SU-DHL-6 (cell line): ENCODE measurements around the gene PSMB3.
"Not testable (repeated sequence)": the region's sequence is repeated elsewhere in the genome, so short reads cannot be mapped to it uniquely, and the experiment has no call there.

Experiments
- H2AFZ ChIP-seq: fragments of 200-600 bp; sonication (generic); 2 replicates; pipeline ENCODE4 v1.6.1; 2014; ENCODE audit warnings: low read depth, mild to moderate bottlenecking, moderate library complexity, mixed read lengths, antibody characterized with exemption, low read length; ENCODE audit not compliant: severe bottlenecking
- H3F3A ChIP-seq: fragments of 200-600 bp; shearing (Covaris generic); 2 replicates; pipeline ENCODE4 v1.6.0; 2016; ENCODE audit warnings: antibody characterized with exemption, mild to moderate bottlenecking; ENCODE audit not compliant: insufficient read depth
- H3K27ac ChIP-seq: fragments of 200-600 bp; sonication (generic); 2 replicates; pipeline ENCODE4 v1.5.1; 2016; ENCODE audit warnings: low read depth, mild to moderate bottlenecking, low read length, moderate library complexity, mixed read lengths
- H3K27me3 ChIP-seq: fragments of 200-600 bp; sonication (generic), shearing (Covaris generic); 2 replicates; pipeline ENCODE4 v1.6.0; 2014; ENCODE audit warnings: mild to moderate bottlenecking, low read length
- H3K36me3 ChIP-seq: fragments of 200-600 bp; sonication (generic); 2 replicates; pipeline ENCODE4 v1.6.1; 2014; ENCODE audit warnings: mild to moderate bottlenecking, low read length, mixed read lengths
- H3K4me2 ChIP-seq: fragments of 300-600, 200-600 bp; shearing (Covaris generic), sonication (generic); 2 replicates; pipeline ENCODE4 v1.6.0; 2014; ENCODE audit warnings: low read length, low read depth, mild to moderate bottlenecking; ENCODE audit not compliant: poor library complexity, severe bottlenecking
- H3K4me3 ChIP-seq: fragments of 200-600 bp; sonication (generic); 2 replicates; pipeline ENCODE4 v1.5.1; 2014; ENCODE audit warnings: antibody characterized with exemption, low read length, mild to moderate bottlenecking, mixed read lengths; ENCODE audit not compliant: insufficient read depth, poor library complexity, severe bottlenecking
- H3K79me2 ChIP-seq: fragments of 200-600 bp; sonication (generic); 2 replicates; pipeline ENCODE4 v1.6.1; 2014; ENCODE audit warnings: mild to moderate bottlenecking, low read length, moderate library complexity; ENCODE audit not compliant: insufficient read depth
- H3K9ac ChIP-seq: fragments of 200-600 bp; sonication (generic); 2 replicates; pipeline ENCODE4 v1.7.0; 2014; ENCODE audit warnings: mild to moderate bottlenecking, low read length
- H3K9me2 ChIP-seq: fragments of 200-600 bp; sonication (generic); replicated peaks from 2 replicates; pipeline ENCODE4 v1.6.1; 2014; ENCODE audit warnings: low read length; ENCODE audit not compliant: insufficient read depth
- H3K9me3 ChIP-seq: fragments of 200-600 bp; sonication (generic); 2 replicates; pipeline ENCODE4 v1.6.1; 2014; ENCODE audit warnings: low read length, mixed read lengths; ENCODE audit not compliant: insufficient read depth
- H4K20me1 ChIP-seq: fragments of 200-600 bp; sonication (generic); 2 replicates; pipeline ENCODE4 v1.6.1; 2014; ENCODE audit warnings: low read depth, mild to moderate bottlenecking, antibody characterized with exemption, low read length, moderate library complexity, mixed read lengths
- CTCF ChIP-seq: fragments of 200-600 bp; sonication (generic); IDR thresholded peaks from one replicate; pipeline ENCODE4 v1.5.1; 2017; ENCODE audit warnings: antibody characterized with exemption, mild to moderate bottlenecking, low read length, moderate library complexity; ENCODE audit not compliant: insufficient read depth, poor library complexity, severe bottlenecking
- EZH2phosphoT487 ChIP-seq: fragments of 200-600 bp; sonication (generic), shearing (Covaris generic); conservative IDR thresholded peaks from 2 replicates; pipeline ENCODE4 v1.6.1; 2018; ENCODE audit warnings: mild to moderate bottlenecking, antibody characterized with exemption, low read length, moderate library complexity, mixed read lengths

Gene PSMB3

GRCh38 chr17:38721802-38722201 lies 30.7 kb upstream of the PSMB3 start:
- Histone ChIP-seq H3K4me3 (no peak overlapping the region), H3K9me3 (no peaks in the 10 kb centered on the region), H3K9me2 (no peaks in the 10 kb centered on the region), H3K27me3 (no peaks in the 10 kb centered on the region), H2AFZ (no peak overlapping the region), H4K20me1 (no peaks in the 10 kb centered on the region), H3K36me3 (peaks cover 3% of the 10 kb centered on the region; the same call in 1 of the 2 replicates), H3K79me2 (no peaks in the 10 kb centered on the region), H3K4me2 (no peak overlapping the region), H3K27ac (no peak overlapping the region), H3K9ac (no peak overlapping the region), H3F3A (no peaks in the 10 kb centered on the region)
- TF ChIP-seq EZH2phosphoT487 (no peak), CTCF (no peak)

- Histone ChIP-seq H3K4me2 (no peak overlapping the region), H3F3A (peaks cover 10% of the 10 kb centered on the region), H3K4me3 (no peak overlapping the region), H3K9ac (no peak overlapping the region), H3K79me2 (no peaks in the 10 kb centered on the region), H2AFZ (no peak overlapping the region), H3K27ac (no peak overlapping the region), H4K20me1 (no peaks in the 10 kb centered on the region), H3K9me3 (no peaks in the 10 kb centered on the region), H3K9me2 (no peaks in the 10 kb centered on the region), H3K36me3 (0 out of 2 replicates have a peak, but pooled peaks cover 3% of the 10 kb centered on the region), H3K27me3 (no peaks in the 10 kb centered on the region)
- no peak for TF ChIP-seq CTCF
- TF ChIP-seq EZH2phosphoT487, result no peak
Observed at GRCh38 chr17:38724337-38724988, 28.1 kb upstream of the PSMB3 start.

GRCh38 chr17:38725066-38725465 lies 27.5 kb upstream of the PSMB3 start:
- H2AFZ ChIP-seq, result no peak overlapping the region
- no peak overlapping the region for H3K9ac ChIP-seq
- no peaks in the 10 kb centered on the region for H4K20me1 ChIP-seq
- H3K27ac ChIP-seq, result no peak overlapping the region
- TF ChIP-seq EZH2phosphoT487, result no peak
- no peak for TF ChIP-seq CTCF
- H3K9me3 ChIP-seq, result no peaks in the 10 kb centered on the region
- no peaks in the 10 kb centered on the region for H3K27me3 ChIP-seq
- no peak overlapping the region for H3K4me3 ChIP-seq
- no peaks in the 10 kb centered on the region for H3K79me2 ChIP-seq
- H3K9me2 ChIP-seq, result no peaks in the 10 kb centered on the region
- 0 out of 2 replicates have a peak, but pooled peaks cover 3% of the 10 kb centered on the region for H3K36me3 ChIP-seq
- peaks cover 10% of the 10 kb centered on the region for H3F3A ChIP-seq
- no peak overlapping the region for H3K4me2 ChIP-seq

- not testable (repeated sequence) for H3K9ac ChIP-seq, H3K79me2 ChIP-seq, H3K27ac ChIP-seq, H4K20me1 ChIP-seq, H3K36me3 ChIP-seq, H3K4me2 ChIP-seq, H3K4me3 ChIP-seq, H3K27me3 ChIP-seq, H3K9me2 ChIP-seq, H2AFZ ChIP-seq, H3K9me3 ChIP-seq
- H3F3A ChIP-seq, result peaks cover 15% of the 10 kb centered on the region
Observed at GRCh38 chr17:38726145-38726544, 26.4 kb upstream of the PSMB3 start.
